PC-9 (cell line): ENCODE measurements around the gene ZRANB2.

Experiments used
- CTCF ChIP-seq: fragments of 200-600 bp; sonication (generic); conservative IDR thresholded peaks from 2 replicates; pipeline ENCODE4 v1.6.1; 2017; ENCODE audit warnings: mixed run types, antibody characterized with exemption, mild to moderate bottlenecking, moderate library complexity
- EZH2 ChIP-seq: fragments of 200-600 bp; sonication (generic); IDR thresholded peaks from 2 replicates; pipeline ENCODE4 v1.8.0; 2017; ENCODE audit warnings: antibody characterized with exemption, low read depth

- TF ChIP-seq CTCF: no peak
- TF ChIP-seq EZH2: no peak
Observed at GRCh38 chr1:71128060-71128459, 47.2 kb upstream of the ZRANB2 start.
